HepG2 (cell line): Measurements from ENCODE around the gene ROM1. TPM values are rescaled to one million over a fixed set of nuclear protein-coding genes. Genes with fewer than 3 reads are reported as not detected.

Source experiments
- DMTF1 ChIP-seq: sonication (generic); formaldehyde crosslinking; IDR thresholded peaks from 2 replicates; pipeline ENCODE4 v1.4.0; 2020; ENCODE audit warnings: mild to moderate bottlenecking, missing genetic modification reagents
- DR1 ChIP-seq: sonication (generic); formaldehyde crosslinking; IDR thresholded peaks from 2 replicates; pipeline ENCODE4 v1.8.0; 2021; ENCODE audit warnings: mild to moderate bottlenecking, missing genetic modification reagents, inconsistent platforms
- HMGXB3 ChIP-seq: sonication (generic); formaldehyde crosslinking; IDR thresholded peaks from 2 replicates; pipeline ENCODE4 v1.4.0; 2020; ENCODE audit warnings: missing genetic modification reagents, borderline replicate concordance
- HNRNPH1 ChIP-seq: fragments of 200-400 bp; formaldehyde crosslinking; optimal IDR thresholded peaks from 2 replicates; pipeline ENCODE3; 2017; ENCODE audit warnings: mild to moderate bottlenecking, low read depth, low read length
- HOXA9 ChIP-seq: sonication (generic); formaldehyde crosslinking; IDR thresholded peaks from 2 replicates; pipeline ENCODE4 v1.8.1; 2022; ENCODE audit warnings: missing genetic modification reagents, mild to moderate bottlenecking, moderate library complexity, borderline replicate concordance
- IKZF4 ChIP-seq: sonication (generic); formaldehyde crosslinking; IDR thresholded peaks from 2 replicates; pipeline ENCODE4 v1.5.1; 2020; ENCODE audit warnings: borderline replicate concordance, mild to moderate bottlenecking, low read depth, missing genetic modification reagents; ENCODE audit errors: not compliant biosample characterization
- KAT2B ChIP-seq: fragments of 150-350 bp; IDR thresholded peaks from 2 replicates; pipeline ENCODE4 v1.6.1; 2014; ENCODE audit warnings: low read depth, low read length, borderline replicate concordance
- KLF6 ChIP-seq: IDR thresholded peaks from 2 replicates; pipeline ENCODE4 v1.8.0; 2016; ENCODE audit warnings: missing biosample characterization, missing genetic modification reagents
- MLXIP ChIP-seq: sonication (generic); formaldehyde crosslinking; IDR thresholded peaks from 2 replicates; pipeline ENCODE4 v1.9.0; 2021; ENCODE audit warnings: missing genetic modification reagents, borderline replicate concordance
- TEF ChIP-seq: sonication (generic); formaldehyde crosslinking; IDR thresholded peaks from 2 replicates; pipeline ENCODE4 v1.5.0; 2020; ENCODE audit warnings: missing genetic modification reagents
- ZBTB39 ChIP-seq: sonication (generic); formaldehyde crosslinking; IDR thresholded peaks from 2 replicates; pipeline ENCODE4 v1.5.0; 2020; ENCODE audit warnings: missing genetic modification reagents
- ZNF260 ChIP-seq: sonication (generic); formaldehyde crosslinking; IDR thresholded peaks from 2 replicates; pipeline ENCODE4 v1.4.0; 2020; ENCODE audit warnings: missing genetic modification reagents, low read depth, mild to moderate bottlenecking, borderline replicate concordance
- ZNF335 ChIP-seq: sonication (generic); formaldehyde crosslinking; IDR thresholded peaks from 2 replicates; pipeline ENCODE4 v1.4.0; 2020; ENCODE audit warnings: missing genetic modification reagents
- ZNF75D ChIP-seq: sonication (generic); formaldehyde crosslinking; IDR thresholded peaks from 2 replicates; pipeline ENCODE4 v1.8.1; 2023; ENCODE audit warnings: missing genetic modification reagents, mild to moderate bottlenecking, borderline replicate concordance
- ZNF777 ChIP-seq: sonication (generic); formaldehyde crosslinking; IDR thresholded peaks from 2 replicates; pipeline ENCODE4 v1.4.0; 2020; ENCODE audit warnings: missing genetic modification reagents
- polyA plus RNA-seq, 8 experiments: library from polyadenylated mRNA; depleted of rRNA in 3 of 8; stranded (reverse) in 7 of 8; unstranded in 1 of 8; fragments of >200 nt; fragmentation: Illumina TruSeq in 4 of 8; extraction: Trizol in 4 of 8; gene quantifications; 2 replicates each; pipeline versions ENCODE4 v1.2.1 to v1.2.3, GENCODE V29; 2011 to 2016; ENCODE audit warnings: low read depth in 4 of 8, missing spikeins in 1 of 8, mixed read lengths in 1 of 8; ENCODE audit not compliant: insufficient read depth in 1 of 8
- total RNA-seq, 5 experiments: library from RNA; depleted of rRNA; stranded (reverse); fragments of >200 nt; fragmentation: Illumina TruSeq; extraction: Trizol; gene quantifications; 2 replicates each; pipeline ENCODE4 v1.2.3, GENCODE V29; 2016; ENCODE audit warnings: low read depth in 1 of 5

ROM1 gene
- total and polyA plus RNA-seq, 2 of the 13 experiments (the other 11 are each of a cell fraction or from before 2014, with no cell fraction given): 1.2 to 2.4 TPM

GRCh38 chr11:62573592-62574362, 39.3 kb upstream of the ROM1 start, which contains the start of gene EEF1G (continued):
- TF ChIP-seq HMGXB3 (peak; percentile 28; the same call in 1 of the 2 replicates), ZBTB39 (CRISPR knock-in tag) (no peak), HNRNPH1 (no peak), MLXIP (no peak), IKZF4 (CRISPR knock-in tag) (no peak), HOXA9 (no peak), KLF6 (CRISPR knock-in tag) (peak; percentile 84; the same call in 1 of the 2 replicates), DMTF1 (CRISPR knock-in tag) (no peak), TEF (CRISPR knock-in tag) (no peak), KAT2B (no peak), ZNF75D (no peak), ZNF260 (CRISPR knock-in tag) (no peak), ZNF777 (CRISPR knock-in tag) (no peak; the same call in 1 of the 2 replicates), DR1 (CRISPR knock-in tag) (peak; percentile 69), ZNF335 (CRISPR knock-in tag) (peak; percentile 43; the same call in 1 of the 2 replicates)
